ENCODE measurements around the gene SLC7A7.

The SLC7A7 gene

GRCh38 chr14:22768947-22769346, 46.3 kb downstream of the SLC7A7 start:
- H2BK5ac ChIP-seq (ENCODE audit: low read length): no peak overlapping the region
- no CpG with 5 or more reads among the region's 4 CpGs for WGBS, 2 donors (ENCODE audit: extremely low coverage in 2 of 2, insufficient read length in 2 of 2, insufficient replicate concordance in 1 of 2)
- H3K9me3 ChIP-seq (replicated peaks in 1 of 2; ENCODE audit: control insufficient read depth in 2 of 2, insufficient read depth in 1 of 2, low read depth in 1 of 2, low read length in 2 of 2): peaks cover 0 to 4% of the 10 kb centered on the region in 2 donors
- H2AK5ac ChIP-seq (ENCODE audit: low read depth, low read length): no peak overlapping the region
- no peak overlapping the region for H3K4ac ChIP-seq (ENCODE audit: low read length)
- no peak overlapping the region for H2BK120ac ChIP-seq (ENCODE audit: low read depth, low read length)
- no peak for DNase-seq (ENCODE audit: low spot score)
- no peak overlapping the region for H2AFZ ChIP-seq (ENCODE audit: low read length)
- no peaks in the 10 kb centered on the region for H3K27me3 ChIP-seq (ENCODE audit: control insufficient read depth in 3 of 3, insufficient read depth in 3 of 3, low read depth in 1 of 3, low read length in 3 of 3)
- no peak overlapping the region for H3K4me2 ChIP-seq (ENCODE audit: insufficient read depth, low read length, poor library complexity, severe bottlenecking)
- H3K4me3 ChIP-seq (ENCODE audit: low read length in 2 of 2): no peak overlapping the region
- H2BK12ac ChIP-seq (ENCODE audit: low read length): no peak overlapping the region
- peaks cover 4% of the 10 kb centered on the region for H3K79me1 ChIP-seq (ENCODE audit: low read depth, low read length)
- H3K23ac ChIP-seq (ENCODE audit: low read depth, low read length, poor library complexity): no peak overlapping the region
- peaks cover 30 to 58% of the 10 kb centered on the region in 2 donors for H3K36me3 ChIP-seq (replicated peaks in 1 of 2; ENCODE audit: control insufficient read depth in 2 of 2, insufficient read depth in 2 of 2, low read length in 2 of 2)
- no peak overlapping the region for H3K9ac ChIP-seq (ENCODE audit: low read depth, low read length, poor library complexity)
- H4K8ac ChIP-seq (ENCODE audit: low read depth, low read length): no peak overlapping the region
- no peak overlapping the region for H3K27ac ChIP-seq (replicated peaks; ENCODE audit: low read length)
- no peak overlapping the region for H2BK15ac ChIP-seq (ENCODE audit: low read length)
- no peak overlapping the region for H3K14ac ChIP-seq (ENCODE audit: low read length)
- H4K91ac ChIP-seq (ENCODE audit: low read depth, low read length, poor library complexity): no peak overlapping the region
- no peak overlapping the region for H3K18ac ChIP-seq (ENCODE audit: low read length)
- peaks cover 2 to 6% of the 10 kb centered on the region in 2 donors for H3K4me1 ChIP-seq (ENCODE audit: control insufficient read depth in 2 of 2, insufficient read depth in 1 of 2, low read depth in 1 of 2, low read length in 2 of 2)

GRCh38 chr14:22767323-22767589, 48.0 kb downstream of the SLC7A7 start:
- peak overlapping the region; percentile 91 for H3K9ac ChIP-seq (ENCODE audit: low read depth, low read length, poor library complexity)
- H2AFZ ChIP-seq (ENCODE audit: low read length): peak overlapping the region; percentile 89
- no peak overlapping the region for H3K23ac ChIP-seq (ENCODE audit: low read depth, low read length, poor library complexity)
- no peak overlapping the region for H2BK15ac ChIP-seq (ENCODE audit: low read length)
- H3K4me2 ChIP-seq (ENCODE audit: insufficient read depth, low read length, poor library complexity, severe bottlenecking): peak overlapping the region; percentile 69
- no peak overlapping the region for H4K8ac ChIP-seq (ENCODE audit: low read depth, low read length)
- H2AK5ac ChIP-seq (ENCODE audit: low read depth, low read length): no peak overlapping the region
- H3K4me3 ChIP-seq (ENCODE audit: low read length in 2 of 2): peak overlapping the region; percentile 82 to 97
- no peak overlapping the region for H3K4ac ChIP-seq (ENCODE audit: low read length)
- no peaks in the 10 kb centered on the region for H3K27me3 ChIP-seq (ENCODE audit: control insufficient read depth in 3 of 3, insufficient read depth in 3 of 3, low read depth in 1 of 3, low read length in 3 of 3)
- peaks cover 4% of the 10 kb centered on the region for H3K79me1 ChIP-seq (ENCODE audit: low read depth, low read length)
- no peak overlapping the region for H2BK120ac ChIP-seq (ENCODE audit: low read depth, low read length)
- no peak for DNase-seq (ENCODE audit: low spot score)
- no peak overlapping the region for H3K14ac ChIP-seq (ENCODE audit: low read length)
- no peak overlapping the region for H3K18ac ChIP-seq (ENCODE audit: low read length)
- H4K91ac ChIP-seq (ENCODE audit: low read depth, low read length, poor library complexity): no peak overlapping the region
- no peak overlapping the region for H3K27ac ChIP-seq (replicated peaks; ENCODE audit: low read length)
- no peak overlapping the region for H2BK5ac ChIP-seq (ENCODE audit: low read length)
- H3K9me3 ChIP-seq (replicated peaks in 1 of 2; ENCODE audit: control insufficient read depth in 2 of 2, insufficient read depth in 1 of 2, low read depth in 1 of 2, low read length in 2 of 2): peaks cover 0 to 4% of the 10 kb centered on the region in 2 donors
- WGBS, 2 donors (ENCODE audit: extremely low coverage in 2 of 2, insufficient read length in 2 of 2, insufficient replicate concordance in 1 of 2): no CpG with 5 or more reads among the region's 6 CpGs
- no peak overlapping the region for H2BK12ac ChIP-seq (ENCODE audit: low read length)
- H3K4me1 ChIP-seq (ENCODE audit: control insufficient read depth in 2 of 2, insufficient read depth in 1 of 2, low read depth in 1 of 2, low read length in 2 of 2): peaks cover 2 to 6% of the 10 kb centered on the region in 2 donors
- peaks cover 27 to 41% of the 10 kb centered on the region in 2 donors for H3K36me3 ChIP-seq (replicated peaks in 1 of 2; ENCODE audit: control insufficient read depth in 2 of 2, insufficient read depth in 2 of 2, low read length in 2 of 2)

DNA sequence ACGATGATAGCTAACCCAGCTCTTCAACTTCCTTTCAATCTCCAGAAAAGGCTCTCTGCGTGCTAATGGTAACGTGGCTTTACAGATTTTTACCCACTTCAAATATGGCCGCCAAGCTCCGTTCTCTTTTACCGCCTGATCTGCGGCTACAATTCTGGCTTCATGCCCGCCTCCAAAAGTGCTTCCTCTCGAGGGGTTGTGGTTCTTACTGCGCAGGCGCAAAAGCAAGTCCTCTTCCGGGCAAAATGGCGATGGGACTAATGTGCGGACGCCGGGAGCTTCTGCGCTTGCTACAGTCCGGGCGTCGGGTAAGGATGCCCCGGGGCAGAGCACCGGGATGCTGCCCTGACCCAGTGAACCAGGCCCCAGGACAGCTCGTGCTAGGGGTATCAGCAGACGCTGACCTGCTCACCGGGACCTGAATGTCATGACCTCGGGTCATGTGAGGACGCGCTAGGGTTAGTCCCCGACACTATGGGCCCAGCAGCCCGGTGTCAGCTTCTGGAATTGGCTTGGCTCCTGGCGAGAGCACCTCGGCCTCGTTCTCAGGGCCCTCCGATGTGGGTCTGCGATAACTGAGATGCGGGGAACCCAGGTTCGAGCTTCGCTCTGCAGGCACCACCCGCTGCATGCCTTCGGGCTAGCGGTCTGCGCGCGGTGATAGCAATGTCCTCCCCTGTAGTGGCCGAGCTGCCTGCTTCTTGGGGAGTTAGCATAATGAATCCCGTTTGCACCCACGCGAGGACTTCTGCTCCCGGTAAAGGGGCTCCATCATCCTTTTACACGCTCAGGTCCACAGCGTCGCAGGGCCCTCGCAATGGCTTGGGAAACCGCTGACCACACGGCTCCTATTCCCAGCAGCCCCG, 48.5 kb downstream of the SLC7A7 start, which contains the start of gene OXA1L:
Gene OXA1L (plus strand): TSS at position 232 of the 866 bp plus-strand sequence. CDS start 14 bp downstream, at position 246.
- peak within 1 kb of the TSS; percentile 60 for H3K23ac ChIP-seq (ENCODE audit: low read depth, low read length, poor library complexity)
- H3K9ac ChIP-seq (ENCODE audit: low read depth, low read length, poor library complexity): peak within 1 kb of the TSS; percentile 91
- peak within 1 kb of the TSS; percentile 89 for H2AFZ ChIP-seq (ENCODE audit: low read length)
- peaks cover 4% of the 10 kb centered on the region for H3K79me1 ChIP-seq (ENCODE audit: low read depth, low read length)
- H3K27ac ChIP-seq (replicated peaks; ENCODE audit: low read length): peak within 1 kb of the TSS; percentile 3
- peak within 1 kb of the TSS; percentile 38 for H3K4ac ChIP-seq (ENCODE audit: low read length)
- peak within 1 kb of the TSS; percentile 90 for H3K18ac ChIP-seq (ENCODE audit: low read length)
- no peak within 1 kb of the TSS for H4K91ac ChIP-seq (ENCODE audit: low read depth, low read length, poor library complexity)
- no peak within 1 kb of the TSS for H2BK5ac ChIP-seq (ENCODE audit: low read length)
- peak within 1 kb of the TSS; percentile 82 to 97 for H3K4me3 ChIP-seq (ENCODE audit: low read length in 2 of 2)
- H3K9me3 ChIP-seq (replicated peaks in 1 of 2; ENCODE audit: control insufficient read depth in 2 of 2, insufficient read depth in 1 of 2, low read depth in 1 of 2, low read length in 2 of 2): peaks cover 0 to 4% of the 10 kb centered on the region in 2 donors
- H3K27me3 ChIP-seq (ENCODE audit: control insufficient read depth in 3 of 3, insufficient read depth in 3 of 3, low read depth in 1 of 3, low read length in 3 of 3): no peaks in the 10 kb centered on the region
- H2AK5ac ChIP-seq (ENCODE audit: low read depth, low read length): peak within 1 kb of the TSS; percentile 79
- H4K8ac ChIP-seq (ENCODE audit: low read depth, low read length): peak within 1 kb of the TSS; percentile 26
- H2BK120ac ChIP-seq (ENCODE audit: low read depth, low read length): no peak within 1 kb of the TSS
- H3K14ac ChIP-seq (ENCODE audit: low read length): no peak within 1 kb of the TSS
- H3K4me2 ChIP-seq (ENCODE audit: insufficient read depth, low read length, poor library complexity, severe bottlenecking): peak within 1 kb of the TSS; percentile 69
- H3K36me3 ChIP-seq (replicated peaks in 1 of 2; ENCODE audit: control insufficient read depth in 2 of 2, insufficient read depth in 2 of 2, low read length in 2 of 2): peaks cover 27 to 37% of the 10 kb centered on the region in 2 donors
- peaks cover 2 to 6% of the 10 kb centered on the region in 2 donors for H3K4me1 ChIP-seq (ENCODE audit: control insufficient read depth in 2 of 2, insufficient read depth in 1 of 2, low read depth in 1 of 2, low read length in 2 of 2)
- WGBS, 2 donors (ENCODE audit: extremely low coverage in 2 of 2, insufficient read length in 2 of 2, insufficient replicate concordance in 1 of 2): no CpG with 5 or more reads among the region's 56 CpGs
- H2BK12ac ChIP-seq (ENCODE audit: low read length): peak within 1 kb of the TSS; percentile 50
- DNase-seq (ENCODE audit: low spot score): peak; percentile 91
- H2BK15ac ChIP-seq (ENCODE audit: low read length): no peak within 1 kb of the TSS

GRCh38 chr14:22764382-22764781, 50.9 kb downstream of the SLC7A7 start:
- H3K14ac ChIP-seq (ENCODE audit: low read length): no peak overlapping the region
- H2AK5ac ChIP-seq (ENCODE audit: low read depth, low read length): no peak overlapping the region
- no peak overlapping the region for H3K27ac ChIP-seq (replicated peaks; ENCODE audit: low read length)
- H3K4me2 ChIP-seq (ENCODE audit: insufficient read depth, low read length, poor library complexity, severe bottlenecking): no peak overlapping the region
- peaks cover 0 to 4% of the 10 kb centered on the region in 2 donors for H3K9me3 ChIP-seq (replicated peaks in 1 of 2; ENCODE audit: control insufficient read depth in 2 of 2, insufficient read depth in 1 of 2, low read depth in 1 of 2, low read length in 2 of 2)
- H2BK5ac ChIP-seq (ENCODE audit: low read length): no peak overlapping the region
- no peak overlapping the region for H3K4ac ChIP-seq (ENCODE audit: low read length)
- no peak overlapping the region for H4K91ac ChIP-seq (ENCODE audit: low read depth, low read length, poor library complexity)
- H3K18ac ChIP-seq (ENCODE audit: low read length): no peak overlapping the region
- no peak overlapping the region for H4K8ac ChIP-seq (ENCODE audit: low read depth, low read length)
- no peak overlapping the region for H2BK12ac ChIP-seq (ENCODE audit: low read length)
- H3K79me1 ChIP-seq (ENCODE audit: low read depth, low read length): peaks cover 4% of the 10 kb centered on the region
- peaks cover 6 to 14% of the 10 kb centered on the region in 2 donors for H3K36me3 ChIP-seq (replicated peaks in 1 of 2; ENCODE audit: control insufficient read depth in 2 of 2, insufficient read depth in 2 of 2, low read length in 2 of 2)
- DNase-seq (ENCODE audit: low spot score): no peak
- peaks cover 2 to 6% of the 10 kb centered on the region in 2 donors for H3K4me1 ChIP-seq (ENCODE audit: control insufficient read depth in 2 of 2, insufficient read depth in 1 of 2, low read depth in 1 of 2, low read length in 2 of 2)
- H3K27me3 ChIP-seq (ENCODE audit: control insufficient read depth in 3 of 3, insufficient read depth in 3 of 3, low read depth in 1 of 3, low read length in 3 of 3): no peaks in the 10 kb centered on the region
- H2BK120ac ChIP-seq (ENCODE audit: low read depth, low read length): no peak overlapping the region
- no peak overlapping the region for H3K23ac ChIP-seq (ENCODE audit: low read depth, low read length, poor library complexity)
- no peak overlapping the region for H3K4me3 ChIP-seq (ENCODE audit: low read length in 2 of 2)
- no CpG with 5 or more reads among the region's 4 CpGs for WGBS, 2 donors (ENCODE audit: extremely low coverage in 2 of 2, insufficient read length in 2 of 2, insufficient replicate concordance in 1 of 2)
- no peak overlapping the region for H3K9ac ChIP-seq (ENCODE audit: low read depth, low read length, poor library complexity)
- no peak overlapping the region for H2BK15ac ChIP-seq (ENCODE audit: low read length)
- H2AFZ ChIP-seq (ENCODE audit: low read length): no peak overlapping the region
